Dendritic cell treated with granulocyte-macrophage colony-stimulating factor and Interleukin-4, amounts not matched to agents 40 ng/mL and 50 ng/mL, for 4 days (primary cell): ENCODE data around the gene KCNG3.

ENCODE experiments used
- H3K27ac Mint-ChIP-seq: one replicate; pipeline ENCODE4 v1.8.0; 2022; ENCODE audit warnings: mild to moderate bottlenecking, mixed read lengths
- H3K27me3 Mint-ChIP-seq: one replicate; pipeline ENCODE4 v1.8.0; 2022; ENCODE audit warnings: mild to moderate bottlenecking, mixed read lengths
- H3K36me3 Mint-ChIP-seq: one replicate; pipeline ENCODE4 v1.8.0; 2022; ENCODE audit warnings: low read depth, mixed read lengths
- H3K4me1 Mint-ChIP-seq: one replicate; pipeline ENCODE4 v1.8.0; 2022; ENCODE audit warnings: low read depth, mixed read lengths
- H3K4me3 Mint-ChIP-seq: one replicate; pipeline ENCODE4 v1.8.0; 2022; ENCODE audit warnings: mild to moderate bottlenecking, moderate library complexity, mixed read lengths
- H3K9me3 Mint-ChIP-seq: one replicate; pipeline ENCODE4 v1.8.0; 2022; ENCODE audit warnings: mixed read lengths
- intact Hi-C: fragments of 100-400 bp; cut with micrococcal nuclease; formaldehyde crosslinking; loops from one replicate; pipeline ENCODE4 v1.15.0; 2022

KCNG3 gene

DNA sequence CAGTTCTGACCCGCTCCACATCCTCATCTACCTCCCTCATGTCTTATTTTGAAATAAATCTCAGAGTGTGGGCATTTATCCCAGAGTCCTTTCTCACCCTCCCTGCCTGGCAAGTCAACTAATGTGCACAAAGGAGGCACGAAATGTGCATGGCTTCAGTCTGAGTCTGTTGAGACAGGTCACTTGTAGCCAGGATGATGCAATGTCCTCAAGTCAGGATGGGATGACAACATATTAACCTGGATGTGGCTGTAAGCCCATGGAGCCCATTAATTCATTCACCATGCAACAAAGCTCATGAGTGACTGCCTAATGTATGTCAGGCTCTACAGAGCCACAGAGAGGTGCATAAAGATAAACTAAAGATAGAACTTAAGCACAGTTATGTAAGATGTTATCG lies 34.5 kb downstream of the KCNG3 start:
- Mint-ChIP-seq H3K4me3 (no peak overlapping the region), H3K9me3 (no peaks in the 10 kb centered on the region), H3K4me1 (no peaks in the 10 kb centered on the region), H3K36me3 (no peaks in the 10 kb centered on the region), H3K27me3 (peaks cover 27% of the 10 kb centered on the region), H3K27ac (no peak overlapping the region)
- intact Hi-C loops, result no loop called here

DNA sequence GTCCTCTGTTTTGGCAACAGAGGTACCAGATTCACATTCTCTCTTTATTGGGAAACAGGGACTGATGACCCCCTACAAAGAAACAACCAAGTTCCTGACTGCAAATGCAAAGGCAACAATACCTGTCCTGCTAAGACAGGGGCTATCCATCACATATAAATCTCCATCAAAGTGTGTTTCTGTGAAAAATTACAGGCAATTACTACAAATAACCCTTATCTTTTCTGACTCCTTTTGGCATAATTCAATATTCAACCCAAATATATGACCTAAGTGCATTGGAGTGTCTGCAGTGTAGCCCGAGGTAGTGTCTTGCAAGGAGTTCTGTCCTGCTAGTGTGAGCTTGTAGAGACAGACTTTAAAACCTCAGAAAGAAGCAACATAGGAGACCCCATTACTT lies 35.4 kb downstream of the KCNG3 start:
- H3K27me3 Mint-ChIP-seq, result peaks cover 22% of the 10 kb centered on the region
- intact Hi-C loops, result no loop called here
- no peaks in the 10 kb centered on the region for H3K9me3 Mint-ChIP-seq

DNA sequence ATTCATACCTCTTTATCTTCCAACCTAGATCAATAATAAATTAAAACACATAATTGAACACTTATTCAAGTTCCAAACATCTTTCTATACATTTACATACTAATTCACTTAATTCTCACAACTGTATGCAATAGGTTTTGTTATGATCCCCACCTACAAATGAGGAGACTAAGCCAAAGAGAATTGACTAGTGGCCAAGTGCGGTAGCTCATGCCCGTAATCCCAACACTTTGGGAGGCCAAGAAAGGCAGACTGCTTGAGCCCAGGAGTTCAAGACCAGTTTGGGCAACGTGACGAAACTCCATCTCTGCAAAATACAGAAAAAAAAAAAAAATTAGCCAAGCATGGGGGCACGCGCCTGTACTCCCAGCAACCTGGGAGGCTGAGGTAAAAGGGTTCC lies 36.8 kb downstream of the KCNG3 start:
- H3K36me3 Mint-ChIP-seq, result no peaks in the 10 kb centered on the region
- intact Hi-C loops, result no loop called here
- no peaks in the 10 kb centered on the region for H3K4me1 Mint-ChIP-seq
- peaks cover 21% of the 10 kb centered on the region for H3K27me3 Mint-ChIP-seq
- H3K9me3 Mint-ChIP-seq, result no peaks in the 10 kb centered on the region
- no peak overlapping the region for H3K4me3 Mint-ChIP-seq
- no peak overlapping the region for H3K27ac Mint-ChIP-seq

More for the DNA sequence above, 35.4 kb downstream of the KCNG3 start:
- no peaks in the 10 kb centered on the region for H3K4me1 Mint-ChIP-seq
- no peak overlapping the region for H3K27ac Mint-ChIP-seq
- no peak overlapping the region for H3K4me3 Mint-ChIP-seq
- no peaks in the 10 kb centered on the region for H3K36me3 Mint-ChIP-seq

DNA sequence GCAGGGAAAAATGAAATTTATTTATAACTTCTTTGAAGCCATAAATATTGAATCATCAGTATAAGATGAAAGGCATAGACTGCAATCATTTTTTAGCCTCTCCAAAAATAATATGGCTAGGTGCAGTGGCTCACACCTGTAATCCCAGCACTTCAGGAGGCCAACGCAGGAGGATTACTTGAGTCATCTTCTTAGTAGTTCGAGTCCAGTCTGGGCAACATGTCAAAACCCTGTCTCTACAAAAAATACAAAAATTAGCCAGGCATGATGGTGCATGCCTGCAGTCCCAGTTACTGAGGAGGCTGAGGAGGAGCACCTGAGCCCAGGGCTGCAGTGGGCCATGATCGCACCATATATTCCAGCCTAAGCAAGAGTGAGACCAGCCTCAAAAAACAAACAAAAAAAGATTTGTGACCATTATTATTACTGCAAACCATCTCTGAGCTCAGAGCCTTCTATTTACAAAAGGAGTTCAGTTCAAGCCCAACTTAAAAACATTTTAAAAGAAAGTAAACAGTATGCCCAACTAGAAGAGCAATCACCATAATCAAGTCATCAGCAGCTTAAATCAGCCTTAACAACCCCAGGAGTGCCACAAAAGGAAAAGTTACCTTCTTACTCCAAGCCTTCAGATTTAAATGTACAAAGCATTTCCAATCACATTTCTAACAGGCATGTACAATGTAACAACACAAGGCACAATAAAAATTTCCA lies 37.5 kb downstream of the KCNG3 start:
- H3K4me3 Mint-ChIP-seq, result no peak overlapping the region
- peaks cover 20% of the 10 kb centered on the region for H3K27me3 Mint-ChIP-seq
- intact Hi-C loops, result no loop called here
- no peaks in the 10 kb centered on the region for H3K9me3 Mint-ChIP-seq
- H3K36me3 Mint-ChIP-seq, result no peaks in the 10 kb centered on the region
- H3K27ac Mint-ChIP-seq, result no peak overlapping the region
- no peaks in the 10 kb centered on the region for H3K4me1 Mint-ChIP-seq

DNA sequence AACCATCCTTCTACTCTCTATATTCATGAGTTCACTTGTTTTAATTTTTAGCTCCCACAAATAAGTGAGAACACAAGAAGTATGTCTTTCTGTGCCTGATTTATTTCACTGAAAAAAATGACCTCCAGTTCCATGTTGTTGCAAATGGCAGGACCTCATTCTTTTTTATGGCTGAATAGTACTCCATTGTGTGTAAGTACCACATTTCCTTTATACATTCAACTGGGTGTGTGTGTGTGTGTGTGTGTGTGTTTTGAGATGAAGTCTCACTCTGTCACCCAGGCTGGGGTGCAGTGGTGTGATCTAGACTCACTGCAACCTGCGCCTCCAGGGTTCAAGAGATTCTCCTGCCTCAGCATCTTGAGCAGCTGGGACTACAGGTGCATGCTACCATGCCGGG lies 41.2 kb downstream of the KCNG3 start:
- Mint-ChIP-seq H3K27me3 (peaks cover 10% of the 10 kb centered on the region), H3K27ac (no peak overlapping the region), H3K4me1 (no peaks in the 10 kb centered on the region), H3K9me3 (no peaks in the 10 kb centered on the region), H3K36me3 (no peaks in the 10 kb centered on the region), H3K4me3 (no peak overlapping the region)
- intact Hi-C loops, result no loop called here

DNA sequence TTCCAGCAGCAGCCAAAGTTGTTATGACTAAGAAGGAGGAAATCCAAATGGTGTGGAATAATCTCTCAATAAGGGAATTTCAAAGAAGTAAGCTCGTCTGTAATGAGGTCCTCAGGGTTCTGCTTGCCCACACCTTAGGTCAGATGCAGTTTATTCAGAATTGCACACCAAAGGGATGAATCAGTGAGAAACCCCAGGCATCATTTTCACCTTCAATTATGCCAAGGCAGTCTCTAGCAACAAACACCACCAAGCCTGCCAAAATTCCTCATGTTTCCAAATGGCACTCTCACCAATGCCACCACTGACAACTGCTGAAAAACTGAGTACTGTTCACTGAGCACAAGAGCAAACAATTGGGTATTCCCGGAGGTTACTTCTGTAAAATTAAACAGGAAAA lies 43.6 kb downstream of the KCNG3 start:
- Mint-ChIP-seq H3K36me3 (no peaks in the 10 kb centered on the region), H3K4me1 (no peaks in the 10 kb centered on the region), H3K4me3 (no peak overlapping the region), H3K9me3 (no peaks in the 10 kb centered on the region), H3K27ac (no peak overlapping the region), H3K27me3 (peaks cover 5% of the 10 kb centered on the region)
- intact Hi-C loops, result no loop called here

DNA sequence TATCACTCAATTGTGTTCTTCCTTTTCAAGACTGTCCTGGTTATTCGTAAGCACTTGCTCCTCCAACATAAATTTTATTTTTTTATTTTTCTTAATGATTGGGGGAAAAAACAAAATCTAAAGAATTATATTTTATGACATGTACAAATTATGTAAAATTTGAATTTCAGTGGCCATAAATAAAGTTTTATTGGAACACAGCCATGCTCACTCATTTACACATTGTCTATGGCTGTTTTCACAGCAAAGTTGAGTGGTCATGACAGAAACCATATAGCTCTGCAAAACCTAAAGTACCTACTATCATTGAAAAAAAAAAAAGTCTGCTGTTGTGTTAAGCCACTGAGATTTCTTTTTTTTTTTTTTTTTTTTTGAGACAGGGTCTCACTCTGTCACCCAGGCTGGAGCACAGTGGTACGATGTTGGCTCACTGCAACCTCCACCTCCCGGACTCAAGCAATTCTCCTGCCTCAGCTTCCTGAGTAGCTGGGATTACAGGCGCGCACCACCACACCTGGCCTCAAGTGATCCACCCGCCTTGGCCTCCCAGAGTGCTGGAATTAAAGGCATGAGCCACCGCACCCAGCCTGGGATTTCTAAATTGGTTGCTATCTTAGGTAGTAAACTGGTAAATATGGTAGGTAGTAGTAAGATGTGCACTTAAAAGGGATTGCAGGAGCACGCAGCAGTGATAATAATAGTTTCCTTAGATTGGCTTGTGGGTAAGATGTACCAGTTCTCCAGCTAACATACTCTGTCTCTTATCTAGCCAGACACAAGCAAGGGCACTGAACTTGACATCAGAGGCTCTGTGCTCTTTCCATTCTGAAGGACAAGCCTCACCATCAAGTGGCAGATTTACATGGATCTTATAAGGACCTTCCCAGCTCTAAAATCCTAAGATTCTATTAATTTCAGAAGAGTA lies 44.4 kb downstream of the KCNG3 start:
- Mint-ChIP-seq H3K27me3 (peaks cover 3% of the 10 kb centered on the region), H3K36me3 (no peaks in the 10 kb centered on the region), H3K9me3 (no peaks in the 10 kb centered on the region), H3K4me1 (no peaks in the 10 kb centered on the region), H3K27ac (no peak overlapping the region), H3K4me3 (no peak overlapping the region)
- intact Hi-C loops, result no loop called here

DNA sequence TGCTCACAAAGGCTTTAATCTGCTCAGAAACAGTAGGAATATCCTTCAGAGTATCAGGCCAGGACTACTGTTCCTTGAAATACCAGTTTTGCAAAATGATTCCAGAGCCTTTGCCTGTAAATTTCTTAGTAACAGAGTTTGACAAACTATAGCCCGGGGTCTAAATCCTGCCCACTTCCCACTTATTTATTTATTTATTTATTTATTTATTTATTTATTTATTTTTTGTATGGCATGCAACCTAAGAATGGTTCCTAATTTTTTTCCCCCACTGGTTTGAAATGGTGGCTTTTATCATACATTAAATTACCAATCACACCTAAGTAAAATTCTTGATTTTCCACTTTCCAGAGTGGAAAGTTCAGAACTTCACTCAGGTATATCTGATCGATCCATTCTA lies 45.6 kb downstream of the KCNG3 start:
- no peaks in the 10 kb centered on the region for H3K9me3 Mint-ChIP-seq
- H3K4me1 Mint-ChIP-seq, result no peaks in the 10 kb centered on the region
- intact Hi-C loops, result no loop called here
- no peak overlapping the region for H3K27ac Mint-ChIP-seq
- no peaks in the 10 kb centered on the region for H3K36me3 Mint-ChIP-seq
- peaks cover 2% of the 10 kb centered on the region for H3K27me3 Mint-ChIP-seq
- no peak overlapping the region for H3K4me3 Mint-ChIP-seq

DNA sequence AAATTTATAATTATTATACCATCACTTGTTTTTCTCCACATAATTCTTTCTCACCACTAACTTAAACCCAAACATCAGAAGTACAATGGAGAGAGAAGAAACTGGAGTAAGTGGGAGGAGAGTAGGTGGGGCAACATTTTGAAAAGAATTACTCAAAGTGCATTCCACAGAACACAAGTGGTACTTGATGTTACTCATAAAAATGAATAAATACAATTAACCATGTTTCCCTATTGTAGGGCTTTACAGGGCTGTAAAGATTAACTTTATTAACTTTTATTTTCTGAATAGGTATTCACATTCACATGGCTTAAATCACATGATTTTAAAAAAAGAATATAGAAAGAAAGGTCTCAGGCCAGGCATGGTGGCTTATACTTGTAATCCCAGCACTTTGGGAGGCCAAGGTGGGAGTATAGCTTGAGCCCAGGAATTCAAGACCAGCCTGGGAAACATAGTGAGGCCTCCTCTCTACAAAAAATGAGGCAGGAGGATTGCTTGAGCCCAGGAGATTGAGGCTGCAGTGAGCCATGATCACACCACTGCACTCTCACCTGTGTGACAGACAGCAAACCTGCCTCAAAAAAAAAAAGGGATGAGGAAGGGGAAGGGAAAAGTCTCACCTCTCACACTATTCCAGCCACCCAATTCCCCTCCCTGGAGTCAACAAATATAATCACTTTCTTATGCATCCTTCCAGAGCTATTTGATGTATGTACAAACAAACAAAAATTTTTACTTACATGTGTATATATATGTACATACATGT lies 47.1 kb downstream of the KCNG3 start:
- H3K4me1 Mint-ChIP-seq, result no peaks in the 10 kb centered on the region
- intact Hi-C loops, result no loop called here
- no peak overlapping the region for H3K4me3 Mint-ChIP-seq
- H3K36me3 Mint-ChIP-seq, result no peaks in the 10 kb centered on the region
- H3K9me3 Mint-ChIP-seq, result no peaks in the 10 kb centered on the region
- H3K27me3 Mint-ChIP-seq, result peaks cover 3% of the 10 kb centered on the region
- no peak overlapping the region for H3K27ac Mint-ChIP-seq

DNA sequence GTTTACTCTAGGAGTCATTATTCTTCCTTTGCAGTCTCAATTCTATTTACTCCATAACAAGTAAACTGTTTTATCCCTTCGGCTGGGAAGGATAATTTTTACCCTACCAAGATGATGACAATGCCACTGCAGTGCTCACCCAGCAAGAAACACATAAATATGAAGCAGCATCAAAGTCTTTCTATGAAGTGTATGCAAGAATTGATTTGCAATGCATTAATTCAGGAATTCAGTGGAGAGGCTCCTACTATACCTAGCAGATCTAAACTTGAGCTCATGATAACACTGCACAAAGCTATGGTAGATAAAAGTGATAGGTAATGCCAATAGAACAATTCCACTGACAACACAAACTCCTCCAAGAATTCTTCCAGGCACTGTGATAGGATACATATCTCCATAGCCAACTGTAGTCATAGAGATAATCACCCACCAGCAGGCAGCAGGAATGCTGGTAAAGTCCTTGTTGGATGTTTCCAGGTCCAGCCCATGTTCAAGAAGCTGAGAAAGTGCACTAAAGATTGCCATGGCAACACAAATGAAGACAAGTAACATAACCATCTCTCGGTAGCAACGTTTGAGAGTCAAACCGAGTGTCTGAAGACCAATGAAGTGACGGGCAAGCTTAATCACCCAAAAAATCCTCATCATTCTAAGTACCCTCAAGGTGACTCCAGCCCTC lies 49.9 kb downstream of the KCNG3 start:
- intact Hi-C loops, result no loop called here
- no peak overlapping the region for H3K27ac Mint-ChIP-seq
- no peaks in the 10 kb centered on the region for H3K9me3 Mint-ChIP-seq
- no peak overlapping the region for H3K4me3 Mint-ChIP-seq
- H3K27me3 Mint-ChIP-seq, result peaks cover 4% of the 10 kb centered on the region
- no peaks in the 10 kb centered on the region for H3K36me3 Mint-ChIP-seq
- H3K4me1 Mint-ChIP-seq, result no peaks in the 10 kb centered on the region

DNA sequence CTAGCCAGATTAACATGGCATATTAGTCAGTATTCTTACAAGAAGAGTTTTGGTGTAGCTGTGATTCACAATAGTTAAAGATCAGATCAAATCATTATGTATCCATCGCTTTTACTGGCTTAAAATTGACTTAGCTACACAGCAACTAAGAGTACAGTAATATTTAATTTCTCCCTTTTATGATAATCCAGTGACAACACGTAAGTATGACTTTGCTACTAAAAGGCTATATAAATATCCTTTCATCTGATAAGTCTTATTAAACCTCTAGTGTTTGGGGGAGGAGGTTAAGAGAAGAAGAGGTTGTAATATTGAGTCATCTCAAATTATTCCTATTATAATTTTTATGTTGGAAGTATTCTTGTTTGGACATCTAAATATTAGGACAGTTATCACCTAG lies 51.0 kb downstream of the KCNG3 start:
- H3K4me1 Mint-ChIP-seq, result no peaks in the 10 kb centered on the region
- H3K27ac Mint-ChIP-seq, result no peak overlapping the region
- no peak overlapping the region for H3K4me3 Mint-ChIP-seq

DNA sequence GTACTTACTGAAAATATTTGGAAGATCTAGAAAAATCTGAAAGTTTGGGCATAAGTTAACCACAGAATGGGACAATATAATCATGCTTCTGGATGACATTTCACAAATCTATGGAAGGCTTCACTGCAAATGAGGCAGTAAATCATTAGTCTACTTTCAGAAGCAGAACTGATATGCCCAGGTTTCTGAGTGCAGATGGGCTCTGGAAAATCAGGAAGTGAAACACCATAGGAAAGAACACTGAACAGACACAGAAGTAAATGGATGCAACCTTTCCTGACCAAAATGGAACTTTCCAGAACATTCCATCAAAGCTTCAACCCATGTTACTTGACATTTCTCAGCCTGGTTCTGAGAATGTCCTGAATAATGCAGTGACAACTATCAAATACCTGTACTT lies 55.1 kb downstream of the KCNG3 start:
- intact Hi-C loops, result no loop called here
- Mint-ChIP-seq H3K9me3 (no peaks in the 10 kb centered on the region), H3K4me1 (no peaks in the 10 kb centered on the region), H3K27me3 (peaks cover 5% of the 10 kb centered on the region), H3K27ac (no peak overlapping the region), H3K36me3 (no peaks in the 10 kb centered on the region), H3K4me3 (no peak overlapping the region)

More for the DNA sequence above, 51.0 kb downstream of the KCNG3 start:
- Mint-ChIP-seq H3K36me3 (no peaks in the 10 kb centered on the region), H3K27me3 (peaks cover 4% of the 10 kb centered on the region), H3K9me3 (no peaks in the 10 kb centered on the region)
- intact Hi-C loops, result no loop called here

DNA sequence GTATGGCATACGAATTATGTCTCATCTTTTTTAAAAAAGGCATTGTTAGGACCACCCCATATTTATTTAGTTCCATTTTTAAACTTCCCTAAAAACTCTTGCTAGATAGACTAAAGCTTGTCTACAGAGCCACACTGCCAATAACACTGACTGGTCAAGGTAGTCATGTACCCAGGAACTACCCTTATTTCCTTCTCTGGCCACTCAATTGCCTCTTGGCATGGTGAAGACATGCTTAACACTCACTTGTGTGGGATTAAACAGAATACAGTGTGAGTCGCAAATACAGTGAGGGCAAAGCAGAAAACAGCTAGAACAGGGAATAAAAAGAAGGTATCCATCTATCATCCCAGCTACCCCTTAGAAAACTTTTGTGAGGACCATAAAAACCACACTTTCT lies 57.4 kb downstream of the KCNG3 start:
- Mint-ChIP-seq H3K36me3 (no peaks in the 10 kb centered on the region), H3K27me3 (peaks cover 5% of the 10 kb centered on the region), H3K9me3 (no peaks in the 10 kb centered on the region), H3K4me1 (no peaks in the 10 kb centered on the region), H3K4me3 (no peak overlapping the region), H3K27ac (no peak overlapping the region)
- intact Hi-C loops, result no loop called here
